Uterus (tissue), 2 donors: ENCODE data around the gene CRELD2.

Experiments
- CTCF ChIP-seq, 4 experiments: fragments of 200-600 bp in 2 of 4; fragments of 450-650 bp in 2 of 4; sonication (generic) in 2 of 4; IDR thresholded peaks; one replicate each; pipeline ENCODE4 v1.5.1; 2016 to 2019; ENCODE audit warnings: antibody characterized with exemption in 4 of 4, mild to moderate bottlenecking in 2 of 4, moderate library complexity in 1 of 4
- POLR2A ChIP-seq, 2 donors: fragments of 450-650 bp; IDR thresholded peaks; one replicate each; pipeline ENCODE4 v1.6.1; 2016; ENCODE audit warnings: antibody characterized with exemption in 2 of 2, mild to moderate bottlenecking in 1 of 2, moderate library complexity in 1 of 2

GRCh38 chr22:49906799-49907290 lies 11.6 kb upstream of the CRELD2 start:
- TF ChIP-seq CTCF (IDR thresholded peaks at IDR 0.05) (no peak), POLR2A (IDR thresholded peaks at IDR 0.05) (no peak)
